Loucy (cell line): ENCODE data around the gene COL5A1.

Source experiments
- CTCF ChIP-seq: fragments of 200-600 bp; sonication (generic); conservative IDR thresholded peaks from 2 replicates; pipeline ENCODE4 v1.5.1; 2014; ENCODE audit warnings: mild to moderate bottlenecking, antibody characterized with exemption, low read length
- EZH2phosphoT487 ChIP-seq: fragments of 200-600 bp; IDR thresholded peaks from 2 replicates; pipeline ENCODE4 v1.6.1; 2018; ENCODE audit warnings: antibody characterized with exemption, mild to moderate bottlenecking, moderate library complexity, borderline replicate concordance

GRCh38 chr9:134635351-134636148 lies 6.1 kb upstream of the COL5A1 start:
- TF ChIP-seq EZH2phosphoT487 (no peak), CTCF (no peak)
